GM11168 (cell line): ENCODE data around the gene AKAP5.

Experiments
- in situ Hi-C: fragments of 300-500 bp; cut with MboI; formaldehyde crosslinking; loops from one replicate; pipeline ENCODE4 v1.12.0; 2022; ENCODE audit warnings: low sequenced_read_pairs; ENCODE audit not compliant: unreplicated experiment

AKAP5 gene

GRCh38 chr14:64459405-64460136 lies 5.7 kb upstream of the AKAP5 start:
- in situ Hi-C loops: no loop called here

DNA sequence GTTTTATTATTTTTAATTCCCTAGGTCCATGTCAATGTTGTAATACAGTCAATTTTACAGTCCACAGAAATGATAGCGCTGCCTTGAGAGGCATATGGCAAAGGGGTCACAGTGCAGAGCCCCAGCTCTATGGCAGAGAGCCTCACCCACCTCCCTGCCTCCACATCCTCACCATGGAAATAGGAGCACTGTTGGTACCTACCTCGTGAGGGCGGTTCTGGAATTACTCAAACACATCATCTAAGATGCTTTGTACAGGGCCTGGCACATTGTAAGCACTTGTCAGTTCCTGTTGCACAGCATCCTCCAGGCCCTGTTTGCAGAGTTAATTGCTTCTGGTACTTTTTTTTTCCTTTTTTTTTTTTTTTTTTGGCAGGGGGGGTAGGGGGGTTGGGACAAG lies 4.1 kb upstream of the AKAP5 start:
- in situ Hi-C loops: no loop called here

DNA sequence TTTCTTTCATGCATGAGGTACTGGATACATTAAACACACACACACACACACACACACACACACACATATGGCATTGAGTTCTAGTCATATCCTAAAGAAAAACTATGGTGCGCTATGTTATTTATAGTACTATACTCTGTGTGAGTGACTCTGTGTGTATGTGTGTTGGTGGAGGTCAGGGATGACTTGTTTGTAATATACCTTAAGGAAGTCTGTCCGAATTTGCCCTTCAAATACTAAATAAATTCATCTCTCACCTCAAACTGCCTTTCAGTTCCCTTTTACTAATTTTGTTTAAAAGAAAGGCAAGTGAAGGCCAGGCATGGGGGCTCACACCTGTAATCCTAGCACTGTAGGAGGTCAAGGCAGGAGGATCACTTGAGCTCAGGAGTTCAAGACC lies 2.1 kb upstream of the AKAP5 start:
- in situ Hi-C loops: no loop called here

DNA sequence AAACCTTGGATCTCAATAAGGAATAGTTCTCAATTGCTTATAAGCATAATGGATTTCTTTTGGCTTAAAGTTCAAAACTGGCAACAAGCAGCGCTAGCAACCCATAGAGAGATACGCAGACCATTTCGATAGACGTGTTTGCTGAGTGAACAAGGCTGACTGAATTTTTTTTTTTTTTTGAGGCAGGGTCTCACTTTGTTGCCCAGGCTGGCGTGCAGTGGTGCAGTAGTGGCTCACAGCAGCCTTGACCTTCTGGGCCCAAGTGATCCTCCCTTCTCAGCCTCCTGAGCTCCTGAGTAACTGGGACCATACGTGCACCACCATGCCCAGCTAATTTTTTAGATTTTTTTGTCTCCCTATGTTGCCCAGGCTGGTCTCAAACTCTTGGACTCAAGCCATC lies 1.4 kb upstream of the AKAP5 start:
- in situ Hi-C loops: no loop called here

DNA sequence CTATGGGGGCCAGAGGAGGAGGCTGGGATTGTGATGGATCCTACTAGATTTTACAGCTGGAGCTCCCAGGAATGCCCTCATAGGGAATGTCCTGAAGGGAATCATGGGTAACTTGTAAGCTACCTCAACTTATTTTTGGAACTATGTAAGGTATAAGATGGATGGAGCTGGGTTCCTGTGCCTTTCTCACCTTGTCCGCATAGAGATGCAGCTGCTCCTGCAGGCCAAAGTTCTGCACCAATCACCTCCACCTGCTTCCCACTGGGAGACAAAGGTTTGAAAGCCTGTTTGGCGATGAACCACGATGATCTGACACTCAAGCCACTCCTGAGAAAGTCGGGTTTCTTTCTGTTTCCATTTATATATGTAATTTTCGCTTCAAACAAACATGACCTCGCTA lies 648 bp upstream of the AKAP5 start:
- in situ Hi-C loops: no loop called here

GRCh38 chr14:64465831-64466554 lies 694 bp downstream of the AKAP5 start:
- in situ Hi-C loops: no loop called here

DNA sequence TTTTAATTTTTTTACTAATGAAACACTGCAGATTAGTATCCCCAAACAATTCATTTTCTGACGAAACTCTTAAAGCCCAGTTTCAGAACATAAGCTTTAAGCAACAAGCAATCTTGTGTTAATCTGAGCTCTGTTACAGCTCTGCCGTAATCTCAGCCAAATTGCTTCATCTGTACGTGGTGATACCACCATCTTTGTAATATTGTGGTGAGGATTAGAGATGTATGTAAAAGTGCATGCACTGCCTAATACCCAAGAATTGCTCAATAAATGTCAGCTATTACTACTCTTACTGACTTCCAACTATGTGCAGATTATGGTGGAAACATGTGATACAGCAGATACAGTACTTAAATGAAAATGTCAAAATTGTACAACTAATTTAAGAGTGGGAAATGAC lies 1.8 kb downstream of the AKAP5 start:
- in situ Hi-C loops: no loop called here

- in situ Hi-C loops: no loop called here
Observed at GRCh38 chr14:64467566-64467965, 2.3 kb downstream of the AKAP5 start.

- in situ Hi-C loops: no loop called here
Observed at GRCh38 chr14:64468451-64468850, 3.2 kb downstream of the AKAP5 start.

GRCh38 chr14:64474041-64474440 lies 8.7 kb downstream of the AKAP5 start:
- in situ Hi-C loops: loop anchor here (10.0 kb wide), 1 partner anchor 129 kb away; no protein-coding TSS in a partner anchor

DNA sequence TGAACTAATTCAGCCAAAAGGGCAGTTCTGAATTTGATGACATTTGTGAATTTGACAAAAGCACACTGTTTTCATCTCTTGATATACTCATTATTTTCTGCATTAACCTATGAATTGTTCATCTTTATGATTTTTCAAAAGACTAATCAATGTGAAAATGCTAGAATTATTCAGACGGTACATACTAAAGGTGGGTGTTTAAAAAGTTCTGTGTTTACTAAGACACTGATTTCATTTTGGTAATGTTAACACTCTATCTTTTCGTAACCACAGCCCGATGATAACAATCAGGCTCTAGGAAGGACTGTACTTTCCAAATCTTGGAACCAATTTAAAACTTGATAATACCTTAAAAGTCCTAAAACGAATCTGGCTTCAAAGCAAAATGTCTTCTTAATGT lies 9.4 kb downstream of the AKAP5 start:
- in situ Hi-C loops: loop anchor here (10.0 kb wide), 1 partner anchor 130 kb away; no protein-coding TSS in a partner anchor

DNA sequence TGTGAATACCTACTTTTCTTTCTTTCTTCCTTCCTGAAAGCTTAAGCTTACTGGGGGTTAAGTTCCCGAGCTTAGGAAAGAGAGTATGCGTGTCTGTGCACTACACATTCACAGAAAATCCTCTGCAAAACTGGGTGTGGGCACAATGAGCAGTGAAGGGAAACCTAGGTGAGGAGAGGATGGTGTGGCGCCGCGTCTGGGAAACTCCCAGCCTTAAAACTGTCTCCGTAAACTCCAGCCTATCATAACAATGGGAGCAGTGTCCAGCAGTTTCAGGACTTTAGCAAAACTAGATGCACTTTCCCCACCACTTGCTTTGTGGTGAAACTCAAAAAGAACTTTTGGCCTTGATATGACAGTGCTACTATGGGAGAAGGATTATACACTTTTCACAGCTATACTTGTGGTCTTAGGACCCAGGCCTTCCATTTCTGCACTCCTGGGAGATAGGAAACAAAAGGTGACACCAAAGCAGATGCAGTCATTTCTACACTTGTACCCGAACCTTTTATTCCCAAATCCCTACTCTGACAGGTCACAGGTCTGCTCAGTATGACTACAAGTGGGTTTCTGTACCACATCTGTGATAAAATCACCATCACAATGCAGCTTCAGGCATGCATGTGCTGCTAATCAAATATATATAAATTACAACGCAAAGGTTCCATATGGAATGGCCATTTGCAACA lies 10.4 kb downstream of the AKAP5 start:
- in situ Hi-C loops: loop anchor here (10.0 kb wide), 1 partner anchor 131 kb away; no protein-coding TSS in a partner anchor

GRCh38 chr14:64476438-64476837 lies 11.1 kb downstream of the AKAP5 start:
- in situ Hi-C loops: loop anchor here (10.0 kb wide), 1 partner anchor 132 kb away; no protein-coding TSS in a partner anchor

DNA sequence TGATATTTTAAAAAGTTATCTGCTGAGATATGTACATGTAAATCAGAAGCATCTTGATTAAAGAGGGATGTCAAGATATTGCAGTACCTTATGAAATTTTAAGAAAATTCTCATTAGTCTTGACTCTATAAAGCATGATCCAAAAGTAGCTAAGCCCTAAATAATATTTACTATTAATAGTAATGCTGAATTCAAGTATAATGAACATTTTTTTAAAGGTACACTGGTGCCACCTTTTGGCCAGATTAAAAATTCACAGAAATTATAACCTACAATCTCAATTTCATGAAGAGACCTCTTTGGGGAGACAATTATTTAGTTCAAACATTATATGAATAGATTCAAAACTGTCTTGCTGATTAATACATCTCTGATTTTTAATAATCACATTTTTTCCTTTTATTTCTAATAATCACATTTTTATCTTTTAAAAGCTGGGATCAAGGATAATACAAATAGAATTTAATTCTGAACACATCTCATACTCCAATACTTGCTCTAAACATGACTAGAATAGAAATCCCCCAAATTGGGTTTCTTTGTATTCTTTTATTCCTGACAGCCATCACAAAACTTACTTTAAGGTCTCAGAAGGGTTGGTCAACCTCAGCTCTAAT lies 13.4 kb downstream of the AKAP5 start:
- in situ Hi-C loops: loop anchor here (10.0 kb wide), 1 partner anchor 134 kb away; no protein-coding TSS in a partner anchor

DNA sequence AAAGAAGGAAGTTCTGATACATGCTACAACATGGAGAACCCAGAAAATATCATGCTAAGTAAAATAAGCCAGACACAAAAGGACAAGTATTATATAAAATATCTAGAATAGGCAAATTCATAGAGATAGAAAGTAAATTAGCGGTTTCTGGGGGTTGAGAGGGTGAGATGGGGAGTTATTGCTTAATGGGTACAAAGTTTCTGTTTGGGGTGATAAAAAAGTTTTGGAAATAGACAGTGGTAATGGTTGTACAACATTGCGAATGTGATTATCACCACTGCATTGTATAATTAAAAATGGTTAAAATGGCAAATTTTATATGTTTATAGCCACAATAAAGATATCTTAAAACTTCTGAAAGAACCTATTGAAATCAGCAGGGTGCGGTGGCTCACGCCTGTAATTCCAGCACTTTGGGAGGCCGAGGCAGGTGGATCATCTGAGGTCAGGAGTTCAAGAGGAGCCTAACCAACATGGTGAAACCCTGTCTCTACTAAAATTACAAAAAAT lies 23.3 kb downstream of the AKAP5 start:
- in situ Hi-C loops: no loop called here

- in situ Hi-C loops: no loop called here
Observed at GRCh38 chr14:64491637-64492036, 26.3 kb downstream of the AKAP5 start.

DNA sequence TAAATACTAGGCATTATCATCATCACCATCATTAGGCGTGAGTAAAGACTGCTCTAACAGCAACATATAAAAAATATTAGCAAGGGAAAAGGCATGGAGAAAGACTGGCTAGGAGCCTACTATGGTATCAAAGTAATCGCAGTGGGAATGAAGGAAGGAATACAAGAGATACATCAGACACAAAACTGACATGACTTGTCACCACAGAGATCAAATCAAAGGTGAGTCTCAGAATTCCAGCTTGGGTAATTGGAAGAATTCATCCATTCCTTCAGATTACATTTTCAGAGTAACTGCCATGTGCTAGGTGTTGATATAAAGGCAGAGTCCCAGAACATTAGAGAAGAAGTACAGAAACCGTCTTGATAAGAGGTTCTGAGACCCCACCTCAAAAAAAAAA lies 28.2 kb downstream of the AKAP5 start:
- in situ Hi-C loops: no loop called here

DNA sequence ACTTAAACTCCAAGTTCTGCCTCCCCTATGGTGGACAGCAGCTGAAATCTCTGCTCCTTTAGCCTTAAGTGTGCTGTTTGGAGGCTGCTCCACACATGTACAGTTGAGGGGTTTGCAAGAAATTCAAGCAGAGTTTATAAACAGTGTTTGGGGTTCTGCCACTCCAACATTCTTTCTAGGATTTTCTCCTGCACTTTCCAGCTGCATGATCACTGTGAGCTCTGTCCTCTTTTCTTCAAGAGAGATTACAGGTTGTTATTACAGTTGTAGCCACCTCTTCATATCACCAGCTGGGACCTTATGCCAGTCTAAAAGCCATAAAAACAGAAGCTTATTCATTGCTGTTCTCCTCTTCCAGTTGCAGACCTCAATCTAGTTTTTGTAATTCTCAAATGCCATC lies 30.0 kb downstream of the AKAP5 start:
- in situ Hi-C loops: no loop called here

GRCh38 chr14:64496764-64497163 lies 31.5 kb downstream of the AKAP5 start:
- in situ Hi-C loops: no loop called here

DNA sequence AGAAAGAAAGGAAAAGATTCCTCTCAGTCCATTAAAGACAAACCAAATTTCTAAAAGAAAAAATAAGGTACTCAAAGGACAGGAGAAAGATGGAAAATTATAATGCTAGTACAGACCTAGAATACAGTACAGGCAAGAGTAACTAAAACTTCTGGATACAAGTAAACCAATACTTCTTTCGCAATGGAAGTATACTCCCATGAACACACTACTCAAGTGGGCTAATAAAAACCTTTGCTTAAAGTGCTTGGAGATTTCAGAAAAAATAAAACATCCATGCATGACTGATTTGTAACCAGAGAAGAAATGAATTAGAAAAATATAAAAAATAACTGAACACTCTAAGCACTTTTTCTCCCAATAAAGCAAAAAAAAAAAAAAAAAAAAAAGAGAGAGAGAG lies 34.8 kb downstream of the AKAP5 start:
- in situ Hi-C loops: no loop called here
